PC-9 (cell line): ENCODE data around the gene TMEM106A.
"Not testable (repeated sequence)": the region's sequence is repeated elsewhere in the genome, so short reads cannot be mapped to it uniquely, and the experiment has no call there.

ENCODE experiments used
- CTCF ChIP-seq: fragments of 200-600 bp; sonication (generic); conservative IDR thresholded peaks from 2 replicates; pipeline ENCODE4 v1.6.1; 2017; ENCODE audit warnings: mixed run types, antibody characterized with exemption, mild to moderate bottlenecking, moderate library complexity
- EZH2 ChIP-seq: fragments of 200-600 bp; sonication (generic); IDR thresholded peaks from 2 replicates; pipeline ENCODE4 v1.8.0; 2017; ENCODE audit warnings: antibody characterized with exemption, low read depth

GRCh38 chr17:43240596-43241352, 29.1 kb downstream of the TMEM106A start:
- TF ChIP-seq CTCF, EZH2: not testable (repeated sequence)
